Endothelial cell of umbilical vein (primary cell): ENCODE data around the gene RPH3AL. TPM values are rescaled to one million over a fixed set of nuclear protein-coding genes. Genes with fewer than 3 reads are reported as not detected.

ENCODE experiments used
- BruUV-seq: library from RNA; stranded (reverse); fragments of 400-500 nt; replicated peaks from 2 replicates; lab custom pipeline; 2021; lab: Mats Ljungman, UMichigan
- CTCF ChIA-PET: fragments of 300-600, 350-600 bp; sonication (Branson Sonifier 250); formaldehyde crosslinking; loops from one replicate; lab custom pipeline; 2021; ENCODE audit warnings: antibody characterized with exemption, inconsistent platforms; lab: Charles Lee
- POLR2A ChIA-PET: fragments of 300-600, 350-600 bp; sonication (Branson Sonifier 250); formaldehyde crosslinking; loops from one replicate; lab custom pipeline; 2021; ENCODE audit warnings: antibody characterized with exemption, inconsistent platforms; lab: Charles Lee
- DNase-seq: peaks from one replicate; pipeline ENCODE4 v3.0.0-alpha.2; 2011; ENCODE audit warnings: low read depth, low spot score
- FAIRE-seq: peaks from 2 replicates; lab custom pipeline; 2011; peaks lifted over from hg19 to GRCh38; lab: Jason Lieb, UNC
- H2AFZ ChIP-seq: 2 replicates; pipeline ENCODE4 v1.6.0; 2012; ENCODE audit warnings: low read depth, low read length, control low read depth, inconsistent platforms
- H3K27ac ChIP-seq: 2 replicates; pipeline ENCODE4 v1.5.1; 2011; ENCODE audit warnings: low read depth, mild to moderate bottlenecking, control low read depth, low read length, moderate library complexity; ENCODE audit not compliant: insufficient read depth
- H3K27me3 ChIP-seq, 2 experiments: 2 replicates each; pipeline versions ENCODE4 v1.6.0 to v1.6.1; 2011; ENCODE audit warnings: low read length in 2 of 2, mixed read lengths in 1 of 2; ENCODE audit not compliant: control insufficient read depth in 2 of 2, insufficient read depth in 2 of 2
- H3K36me3 ChIP-seq, 2 experiments: 2 replicates in 1 of 2; 3 replicates in 1 of 2; pipeline ENCODE4 v1.5.1; 2011; ENCODE audit warnings: low read length in 2 of 2, mild to moderate bottlenecking in 1 of 2, moderate library complexity in 1 of 2; ENCODE audit not compliant: control insufficient read depth in 2 of 2, insufficient read depth in 2 of 2; ENCODE audit errors: extremely low read depth in 1 of 2
- H3K4me1 ChIP-seq: 3 replicates; pipeline ENCODE4 v1.5.1; 2011; ENCODE audit warnings: mild to moderate bottlenecking, low read length; ENCODE audit not compliant: control insufficient read depth, insufficient read depth; ENCODE audit errors: extremely low read depth
- H3K4me2 ChIP-seq: 2 replicates; pipeline ENCODE4 v1.6.1; 2011; ENCODE audit warnings: low read length, control low read depth, mixed read lengths; ENCODE audit not compliant: insufficient read depth
- H3K4me3 ChIP-seq, 3 experiments: fragments of 200-600 bp in 1 of 3; sonication (generic), shearing (Covaris generic) in 1 of 3; replicated peaks in 1 of 3; 2 replicates each; pipeline ENCODE4 v1.5.1; 2011 to 2016; ENCODE audit warnings: control low read depth in 3 of 3, low read length in 3 of 3, mild to moderate bottlenecking in 2 of 3, inconsistent platforms in 1 of 3, low read depth in 1 of 3, moderate library complexity in 1 of 3; ENCODE audit not compliant: insufficient read depth in 1 of 3
- H3K79me2 ChIP-seq: 2 replicates; pipeline ENCODE4 v1.6.0; 2012; ENCODE audit warnings: low read length, inconsistent platforms; ENCODE audit not compliant: control insufficient read depth, insufficient read depth
- H3K9ac ChIP-seq: replicated peaks from 2 replicates; pipeline ENCODE3; 2011; ENCODE audit warnings: low read length, control low read depth; ENCODE audit not compliant: insufficient read depth; ENCODE audit errors: extremely low read depth
- H3K9me1 ChIP-seq: replicated peaks from 3 replicates; pipeline ENCODE4 v1.6.0; 2011; ENCODE audit warnings: mild to moderate bottlenecking, low read length; ENCODE audit not compliant: control insufficient read depth, insufficient read depth; ENCODE audit errors: extremely low read depth
- H3K9me3 ChIP-seq: replicated peaks from 2 replicates; pipeline ENCODE4 v1.5.1; 2012; ENCODE audit warnings: low read length, inconsistent platforms; ENCODE audit not compliant: control insufficient read depth, insufficient read depth
- H4K20me1 ChIP-seq: replicated peaks from 2 replicates; pipeline ENCODE3; 2011; ENCODE audit warnings: mild to moderate bottlenecking, low read length; ENCODE audit not compliant: control insufficient read depth, insufficient read depth; ENCODE audit errors: extremely low read depth
- CTCF ChIP-seq, 2 donors: IDR thresholded peaks; 1 replicate in 1 of 2; 2 replicates in 1 of 2; pipeline ENCODE4 v1.5.1; 2011; ENCODE audit warnings: low read length in 2 of 2, mild to moderate bottlenecking in 2 of 2, moderate library complexity in 2 of 2, control low read depth in 1 of 2, inconsistent platforms in 1 of 2, low read depth in 1 of 2; ENCODE audit not compliant: insufficient read depth in 1 of 2; ENCODE audit errors: extremely low read depth in 1 of 2
- EZH2 ChIP-seq: IDR thresholded peaks from 2 replicates; pipeline ENCODE4 v1.6.1; 2012; ENCODE audit warnings: borderline replicate concordance, low read depth, mild to moderate bottlenecking, moderate library complexity, low read length, inconsistent platforms; ENCODE audit not compliant: severe bottlenecking
- FOS ChIP-seq: IDR thresholded peaks from 2 replicates; pipeline ENCODE4 v1.6.1; 2011; ENCODE audit warnings: mild to moderate bottlenecking, low read length, moderate library complexity, borderline replicate concordance; ENCODE audit not compliant: insufficient read depth
- GATA2 ChIP-seq: IDR thresholded peaks from 2 replicates; pipeline ENCODE4 v1.7.0; 2011; ENCODE audit warnings: low read depth, mild to moderate bottlenecking, moderate library complexity, mixed read lengths, low read length; ENCODE audit not compliant: insufficient read length, insufficient read depth
- JUN ChIP-seq: IDR thresholded peaks from 2 replicates; pipeline ENCODE4 v1.6.1; 2011; ENCODE audit warnings: borderline replicate concordance, low read depth; ENCODE audit not compliant: insufficient read length, insufficient read depth
- MAX ChIP-seq: IDR thresholded peaks from 2 replicates; pipeline ENCODE4 v1.6.1; 2011; ENCODE audit not compliant: insufficient read depth, insufficient read length
- MYC ChIP-seq: IDR thresholded peaks from one replicate; pipeline ENCODE4 v1.6.1; 2011; ENCODE audit warnings: mild to moderate bottlenecking, low read depth, low read length
- POLR2A ChIP-seq: IDR thresholded peaks from 2 replicates; pipeline ENCODE4 v1.6.1; 2012; ENCODE audit warnings: low read depth, mild to moderate bottlenecking, control low read depth, low read length
- POLR2AphosphoS5 ChIP-seq: IDR thresholded peaks from 2 replicates; pipeline ENCODE4 v1.6.1; 2012; ENCODE audit warnings: low read depth, mild to moderate bottlenecking, control low read depth, low read length, moderate library complexity; ENCODE audit not compliant: insufficient read depth
- dilution Hi-C: fragments of 300-500 bp; cut with MboI; formaldehyde crosslinking; loops from one replicate; pipeline ENCODE4 v1.15.0; 2019; ENCODE audit warnings: low sequenced_read_pairs; ENCODE audit not compliant: extremely low pct_ligation_motif_present
- intact Hi-C: fragments of 100-400 bp; cut with micrococcal nuclease; formaldehyde crosslinking; loops from one replicate; pipeline ENCODE4 v1.10.0; 2022
- polyA plus RNA-seq, 4 experiments: library from polyadenylated mRNA; depleted of rRNA in 3 of 4; stranded (reverse) in 3 of 4; unstranded in 1 of 4; fragments of >200 nt; gene quantifications; 2 replicates each; pipeline versions ENCODE4 v1.2.1 to v1.2.3, GENCODE V29; 2011 to 2012; ENCODE audit warnings: missing spikeins in 1 of 4
- total RNA-seq: library from RNA; stranded (reverse); gene quantifications from 2 replicates; pipeline ENCODE4 v1.2.3, GENCODE V29; 2021

Gene RPH3AL
- total and polyA plus RNA-seq, 2 donors (not counting 3 experiments of a cell fraction or from before 2014, with no cell fraction given): 4.1 to 7.0 TPM

DNA sequence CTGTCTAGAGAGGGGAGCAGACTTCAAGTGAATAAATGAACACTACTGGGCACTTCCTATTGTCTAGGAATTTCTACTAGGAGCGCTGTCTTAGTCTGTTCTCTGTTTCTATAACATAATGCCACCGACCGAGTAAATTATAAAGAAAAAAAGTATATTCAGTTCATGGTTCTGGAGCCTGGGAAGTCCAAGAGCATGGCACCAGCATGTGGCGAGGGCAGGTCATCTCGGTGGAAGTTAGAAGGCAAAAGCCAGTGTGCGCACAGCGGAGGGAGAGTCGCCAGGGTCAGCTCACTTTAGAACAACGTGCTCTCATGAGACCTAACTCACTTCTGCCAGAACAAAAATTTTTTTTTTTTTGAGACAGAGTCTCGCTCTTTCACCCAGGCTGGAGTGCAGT, 35.5 kb upstream of the RPH3AL start:
- no peaks in the 10 kb centered on the region for H4K20me1 ChIP-seq
- POLR2A ChIA-PET: no interaction called here
- H3K9me1 ChIP-seq: no peaks in the 10 kb centered on the region
- no peak overlapping the region for H3K27ac ChIP-seq
- no peaks in the 10 kb centered on the region for H3K9me3 ChIP-seq
- peaks cover 5% of the 10 kb centered on the region for H3K4me1 ChIP-seq
- H3K4me2 ChIP-seq: no peak overlapping the region
- intact Hi-C loops (no loop called here), dilution Hi-C loops (no loop called here)
- H3K9ac ChIP-seq: no peak overlapping the region
- H3K36me3 ChIP-seq: no peaks in the 10 kb centered on the region
- BruUV-seq: no TSS peak
- CTCF ChIA-PET: interaction anchor here (4.2 to 4.8 kb wide), 2 partner anchors 223 to 313 kb away, joined by 39 to 85 read pairs; no protein-coding TSS in a partner anchor
- no peak for FAIRE-seq
- no peak for DNase-seq
- no peak for TF ChIP-seq MAX
- no peak for TF ChIP-seq GATA2
- no peak for TF ChIP-seq MYC
- no peak for TF ChIP-seq POLR2A
- no peak for TF ChIP-seq JUN
- no peak for TF ChIP-seq CTCF (IDR thresholded peaks at IDR 0.05; ENCODE audit: extremely low read depth in 1 of 2, insufficient read depth in 1 of 2, low read depth in 1 of 2, low read length in 2 of 2)
- no peak for TF ChIP-seq EZH2
- TF ChIP-seq POLR2AphosphoS5: no peak
- no peak for TF ChIP-seq FOS
- no peak overlapping the region for H2AFZ ChIP-seq
- no peaks in the 10 kb centered on the region for H3K79me2 ChIP-seq
- H3K27me3 ChIP-seq: no peaks in the 10 kb centered on the region
- no peak overlapping the region for H3K4me3 ChIP-seq
